GM18517 (cell line): ENCODE measurements around the gene TBC1D4.
"Not testable (repeated sequence)": the region's sequence is repeated elsewhere in the genome, so short reads cannot be mapped to it uniquely, and the experiment has no call there.

Experiments used
- ATAC-seq: cut with Tn5 transposase; IDR thresholded peaks from one replicate; pipeline ENCODE4 v1.9.1; 2021; ENCODE audit warnings: mild to moderate bottlenecking, moderate library complexity; ENCODE audit not compliant: unreplicated experiment

Gene TBC1D4

DNA sequence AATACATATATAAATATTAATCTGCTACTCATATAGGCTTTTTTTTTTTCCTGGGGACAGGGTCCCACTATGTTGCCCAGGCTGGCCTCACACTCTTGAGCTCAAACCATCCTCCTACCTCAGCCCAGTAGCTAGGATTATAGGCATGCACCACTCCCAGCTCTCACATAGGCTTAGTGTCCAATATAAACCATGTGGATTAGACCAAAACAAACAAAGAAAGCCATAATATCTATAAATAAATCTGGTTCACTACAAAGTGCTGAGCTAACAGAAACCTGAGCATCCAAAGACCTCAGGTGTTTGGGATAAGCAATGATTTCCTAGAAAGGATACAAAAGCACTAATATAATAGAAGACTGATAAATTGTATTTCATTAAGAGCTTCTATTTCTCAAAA is 26.0 kb downstream of the TBC1D4 start:
- no peak for ATAC-seq

DNA sequence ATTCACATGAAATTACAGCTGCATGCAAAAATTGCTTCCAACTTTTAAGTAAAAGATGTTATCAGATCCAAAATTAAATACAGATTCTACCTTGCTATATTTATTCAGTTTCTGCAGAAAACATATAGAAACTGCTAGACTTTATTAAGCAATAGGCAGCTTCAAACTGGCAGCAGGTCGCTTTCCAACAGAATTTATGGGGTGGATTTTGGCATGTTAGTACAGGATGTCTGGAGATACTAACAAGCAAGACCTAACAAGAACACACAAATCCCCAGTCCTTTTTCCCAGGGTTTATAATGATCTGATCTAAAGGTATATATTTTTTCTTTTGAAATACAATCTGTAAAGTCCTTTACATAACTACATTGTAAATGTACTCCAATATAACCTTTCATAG is 27.5 kb downstream of the TBC1D4 start:
- no peak for ATAC-seq

DNA sequence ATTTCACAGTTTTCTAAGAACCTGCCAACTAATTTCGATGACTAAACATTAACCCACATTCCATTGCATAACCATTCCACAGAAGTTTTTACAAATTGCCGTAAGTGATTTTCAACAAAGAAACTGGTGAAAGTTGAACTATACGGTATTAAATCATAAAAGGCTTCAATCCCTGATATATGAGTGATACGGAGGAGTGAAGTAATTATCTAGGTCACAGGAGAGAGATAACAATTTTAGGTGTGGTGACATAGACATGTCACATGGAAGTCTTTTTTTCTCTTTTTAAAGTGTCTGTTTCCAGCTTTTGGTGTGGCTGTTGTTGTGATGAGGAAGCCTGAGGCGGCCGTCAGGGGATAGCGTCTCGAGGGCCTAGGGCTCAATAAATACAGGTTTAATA is 29.4 kb downstream of the TBC1D4 start:
- ATAC-seq: no peak

DNA sequence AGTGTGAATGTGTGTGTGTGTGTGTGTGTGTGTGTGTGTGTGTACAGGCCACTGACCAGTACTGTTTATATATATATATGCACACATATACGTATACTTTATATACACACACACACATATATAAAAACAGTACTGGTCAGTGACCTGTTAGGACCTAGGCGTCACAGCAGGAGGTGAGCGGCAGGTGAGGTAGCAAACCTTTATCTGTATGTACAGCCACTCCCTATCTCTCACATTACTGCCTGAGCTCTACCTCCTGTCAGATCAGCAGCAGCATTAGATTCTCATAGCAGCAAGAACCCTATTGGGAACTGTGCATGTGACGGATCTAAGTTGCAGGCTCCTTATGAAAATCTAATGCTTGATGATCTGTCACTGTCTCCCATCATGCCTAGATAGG is 34.5 kb downstream of the TBC1D4 start:
- ATAC-seq: no peak

DNA sequence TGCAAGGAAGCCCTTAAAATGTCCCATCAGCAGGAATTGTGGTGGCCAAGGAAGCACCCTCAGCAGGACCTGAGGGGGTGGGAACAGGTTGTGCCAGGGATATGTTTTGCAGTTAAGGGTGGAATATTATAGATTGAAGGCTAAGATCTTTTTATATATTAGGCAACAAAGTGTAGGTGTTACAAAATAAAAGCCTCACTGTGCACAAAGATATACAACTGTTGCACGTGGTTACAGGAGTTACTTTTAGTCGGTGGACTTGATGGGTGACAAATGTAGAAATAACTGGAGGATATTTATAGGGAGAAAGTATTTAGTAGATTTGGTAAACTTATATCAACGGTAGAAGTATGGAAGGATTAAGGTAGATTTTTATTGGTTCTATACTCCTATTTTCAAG is 35.1 kb downstream of the TBC1D4 start:
- ATAC-seq: no peak

DNA sequence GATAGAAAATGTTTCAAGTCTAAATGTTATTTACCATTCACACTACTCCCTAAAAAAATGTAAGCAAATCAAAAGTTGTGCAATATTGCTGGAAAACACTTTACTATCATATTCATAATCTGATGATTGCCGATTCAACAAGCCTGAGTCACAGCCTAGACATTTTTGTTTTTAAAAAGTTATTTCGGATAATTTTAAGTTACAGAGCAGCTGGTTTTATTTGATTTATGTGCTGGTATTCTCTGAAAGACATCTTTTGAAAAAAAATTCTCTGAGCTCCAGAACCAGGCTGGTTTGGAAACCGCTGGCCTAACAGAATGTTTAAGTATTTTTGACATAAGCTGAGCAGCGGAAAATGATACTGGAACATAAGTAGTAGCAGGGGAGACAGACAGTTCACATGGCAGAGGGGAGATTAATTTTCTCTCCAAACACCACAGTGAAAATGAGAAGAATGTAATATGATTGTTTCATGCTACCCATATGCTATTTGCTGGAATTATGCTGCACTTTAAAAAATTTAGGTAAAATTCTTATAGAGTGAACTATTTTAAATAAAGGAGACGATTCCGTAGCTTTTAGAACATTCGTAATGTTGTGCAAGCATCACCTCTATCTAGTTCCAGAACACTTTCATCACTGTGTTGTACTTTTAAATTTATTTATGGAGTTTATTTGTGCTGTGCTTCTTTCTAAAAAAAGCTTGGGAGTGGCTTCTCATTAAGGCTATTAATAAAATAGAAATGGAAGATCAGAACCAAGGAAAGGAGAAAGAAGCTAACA is 36.1 kb downstream of the TBC1D4 start:
- ATAC-seq: no peak

DNA sequence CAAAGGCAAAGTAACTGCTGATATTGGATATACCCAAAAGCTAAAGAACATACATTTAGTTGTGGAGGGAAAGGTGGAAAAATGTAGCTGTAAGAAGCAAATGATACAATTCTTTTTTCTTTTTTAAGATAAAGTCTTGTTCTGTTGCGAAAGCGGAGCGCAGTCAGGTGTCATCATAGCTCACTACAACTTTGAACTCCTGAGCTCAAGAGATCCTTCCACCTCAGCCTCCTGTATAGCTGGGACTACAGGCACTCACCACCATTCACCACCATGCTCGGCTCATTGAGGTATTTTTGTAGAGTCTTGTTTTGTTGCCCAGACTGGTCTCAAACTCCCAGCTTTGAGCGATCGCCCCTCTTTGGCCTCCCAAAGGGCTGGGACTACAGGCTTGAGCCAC is 38.0 kb downstream of the TBC1D4 start:
- ATAC-seq: no peak

DNA sequence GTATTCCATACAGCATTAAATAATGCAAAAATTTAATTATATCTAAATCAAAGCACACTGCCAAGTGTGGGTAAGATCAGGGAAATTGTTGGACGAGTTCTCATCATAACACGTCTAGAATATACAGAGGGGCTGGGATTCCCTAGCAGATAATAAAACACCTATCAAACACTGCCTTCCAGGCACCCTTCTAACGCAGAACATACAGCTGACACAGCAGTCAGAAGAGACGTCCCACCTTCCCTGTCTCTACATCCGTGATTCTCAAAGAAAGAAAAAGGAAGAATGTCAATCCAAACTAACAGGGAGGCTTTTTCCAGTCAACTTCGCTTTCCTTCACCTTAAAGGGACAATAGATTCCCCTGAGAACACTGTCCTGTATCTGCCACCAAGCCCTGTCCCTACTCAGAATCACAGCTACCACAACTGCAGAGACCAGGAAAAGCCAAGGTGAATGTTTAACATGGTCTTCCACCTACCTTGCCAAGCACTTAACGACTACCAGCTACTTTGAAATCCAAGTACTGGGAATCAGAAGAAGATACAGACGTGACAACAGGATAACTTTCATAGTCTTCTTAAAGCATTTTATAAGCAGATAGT is 38.5 kb downstream of the TBC1D4 start:
- ATAC-seq: no peak

DNA sequence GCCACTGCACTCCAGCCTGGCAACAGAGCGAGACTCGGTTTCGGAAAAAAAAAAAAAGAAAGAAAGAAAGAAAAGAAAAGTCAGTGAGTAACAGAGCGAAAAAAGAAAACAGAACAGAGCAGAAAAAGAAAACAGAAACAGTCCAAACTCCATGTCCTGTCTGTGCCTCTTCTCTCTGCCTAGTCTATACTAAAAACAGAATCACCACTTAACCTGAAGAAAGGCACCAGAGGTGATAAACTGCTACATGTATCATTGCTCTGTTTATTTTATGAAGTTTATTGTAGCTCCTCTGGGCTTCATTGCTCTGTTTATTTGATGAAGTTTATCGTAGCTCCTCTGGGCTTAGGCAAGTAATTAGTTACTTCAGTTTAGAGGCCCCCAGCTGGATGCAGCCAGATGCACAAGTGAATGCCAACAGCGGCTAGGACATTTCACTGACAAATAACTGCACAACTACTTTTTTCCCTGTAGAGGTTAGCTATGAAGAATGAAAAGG is 39.2 kb downstream of the TBC1D4 start:
- no peak for ATAC-seq

DNA sequence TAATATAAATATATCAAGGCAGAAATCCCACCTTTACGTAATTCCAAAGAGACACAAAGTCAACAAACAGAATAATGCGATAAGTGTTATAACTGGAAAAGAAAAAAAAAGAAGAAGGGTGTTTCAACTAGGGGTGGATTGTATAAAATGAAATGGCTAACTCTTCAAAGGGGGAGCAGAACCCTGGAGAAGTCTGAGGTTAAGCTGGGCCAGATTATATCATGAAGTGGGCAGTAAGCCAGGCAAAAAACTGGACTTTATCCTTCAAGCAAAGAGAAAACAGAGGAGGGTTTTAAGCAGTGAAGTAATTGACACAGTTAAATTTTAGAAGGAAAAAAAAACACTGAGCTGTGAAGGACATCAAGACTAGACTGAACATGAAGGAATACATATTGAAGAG is 41.9 kb downstream of the TBC1D4 start:
- ATAC-seq: no peak

DNA sequence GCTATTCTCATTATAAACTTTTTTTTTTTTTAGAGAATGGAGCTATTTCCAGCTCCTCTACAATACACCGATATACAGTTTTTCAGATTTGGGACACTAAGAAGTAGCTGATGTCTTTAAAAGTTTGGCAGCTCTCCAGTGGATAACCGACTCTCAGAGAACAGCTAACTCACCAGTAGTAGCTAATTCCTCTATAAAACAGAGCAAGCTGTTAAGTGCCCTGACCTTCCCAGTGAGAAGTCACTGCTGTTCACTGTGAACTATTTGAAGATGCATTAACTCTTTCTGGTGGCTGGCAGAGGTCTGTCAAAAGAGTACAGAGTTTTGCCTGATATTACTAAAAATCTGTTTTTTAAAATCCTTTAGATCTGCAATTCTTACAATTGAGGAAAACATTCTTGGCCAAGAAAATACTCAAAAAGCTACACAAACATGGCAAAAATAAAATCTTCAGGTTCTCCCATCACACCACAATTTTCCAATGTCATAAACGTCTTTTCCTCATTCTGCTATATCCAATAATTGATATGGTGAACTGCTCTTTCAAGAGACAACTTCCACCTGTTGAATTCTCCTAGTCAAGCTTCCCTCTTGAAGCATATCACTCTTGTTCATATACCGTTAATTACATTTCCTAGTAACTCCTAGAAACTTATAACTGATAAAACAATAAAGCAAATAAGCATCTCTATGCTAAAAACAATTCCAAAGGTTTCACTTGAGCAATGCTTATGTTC is 44.2 kb downstream of the TBC1D4 start:
- ATAC-seq: no peak

DNA sequence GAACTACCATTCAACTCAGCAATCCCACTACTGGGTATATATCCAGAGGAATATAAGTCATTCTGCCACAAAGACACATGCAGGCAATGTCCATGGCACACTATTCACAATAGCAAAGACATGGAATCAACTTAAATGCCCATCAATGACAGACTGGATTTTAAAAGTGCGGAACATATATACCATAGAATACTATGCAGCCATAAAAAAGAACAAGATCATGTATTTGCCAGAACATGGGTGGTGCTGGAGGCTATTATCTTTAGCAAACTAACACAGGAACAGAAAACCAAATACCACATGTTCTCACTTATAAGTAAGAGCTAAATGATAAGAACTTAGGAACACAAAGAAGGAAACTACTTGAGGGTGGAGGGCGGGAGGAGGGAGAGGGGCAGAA is 47.8 kb downstream of the TBC1D4 start:
- not testable (repeated sequence) for ATAC-seq

DNA sequence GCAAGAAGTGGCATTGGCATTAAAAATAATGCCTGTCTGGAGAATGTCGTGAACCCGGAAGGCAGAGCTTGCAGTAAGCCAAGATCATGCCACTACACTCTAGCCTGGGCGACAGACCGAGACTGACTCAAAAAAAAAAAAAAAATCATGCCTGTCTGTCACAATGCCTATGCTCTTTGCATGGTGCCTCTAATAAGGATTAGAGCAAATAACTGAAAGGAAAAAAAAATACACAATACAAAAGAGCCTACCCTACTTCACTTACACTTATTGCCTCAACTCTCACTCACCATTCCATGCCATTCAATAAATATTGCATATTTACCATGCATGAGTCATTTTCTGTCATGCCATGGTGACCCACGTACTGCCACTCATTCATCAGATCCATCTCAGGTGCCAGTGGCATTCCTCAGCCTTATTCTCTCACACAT is 49.1 kb downstream of the TBC1D4 start:
- ATAC-seq: no peak

DNA sequence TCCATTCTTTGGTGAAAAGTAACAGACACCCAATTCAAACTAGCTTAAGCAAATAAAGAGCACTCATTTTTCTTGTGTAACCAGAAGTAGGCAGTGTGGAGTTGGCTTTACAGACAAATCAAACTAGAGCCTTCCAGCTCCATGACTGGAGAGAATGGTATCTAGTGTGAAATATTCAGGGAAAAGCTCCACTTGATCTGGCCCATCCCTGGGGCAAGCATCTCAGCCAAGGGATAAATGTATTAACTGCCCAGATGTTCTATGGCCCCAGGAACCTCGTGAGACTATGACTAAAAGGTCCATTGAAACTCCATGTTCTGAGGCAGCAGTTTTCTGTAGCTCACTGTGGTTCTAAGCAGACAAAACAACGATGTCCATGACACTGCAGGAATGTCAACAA is 49.9 kb downstream of the TBC1D4 start:
- no peak for ATAC-seq

DNA sequence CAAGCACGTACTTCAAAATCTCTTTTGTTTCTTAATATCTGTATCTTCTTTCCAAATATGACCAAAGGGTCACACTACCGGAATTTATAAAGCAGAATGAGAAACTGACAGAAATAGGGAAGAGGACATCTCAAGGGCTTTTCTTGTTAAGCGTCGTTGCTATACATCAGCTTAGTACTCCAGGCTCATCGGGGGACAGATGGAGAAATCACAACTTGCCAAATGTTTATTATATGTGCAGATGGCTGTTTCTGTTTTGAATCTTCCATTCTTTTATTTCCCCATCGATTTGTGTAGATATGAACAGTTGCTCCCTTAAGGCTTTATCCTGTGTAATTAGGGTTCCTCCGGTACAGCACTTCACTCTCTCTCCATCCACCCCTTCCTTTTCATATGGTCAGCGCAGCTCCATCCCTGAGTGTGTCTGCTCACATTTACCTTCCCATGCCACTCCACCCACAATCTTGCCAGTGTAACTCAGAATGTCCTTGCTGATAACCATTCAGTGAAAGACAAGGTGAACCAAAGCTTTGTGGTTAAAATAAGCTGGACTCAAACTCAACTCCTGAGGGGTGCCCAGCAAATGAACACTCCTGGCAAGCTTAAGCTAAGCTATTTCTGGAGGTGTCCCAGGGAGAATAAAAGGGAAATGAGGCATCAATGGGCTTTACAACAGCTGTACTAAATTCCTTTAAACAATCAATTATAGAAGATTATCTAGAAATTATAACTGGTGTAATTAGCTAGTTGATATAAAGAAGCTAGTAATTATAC is 51.3 kb downstream of the TBC1D4 start:
- no peak for ATAC-seq

DNA sequence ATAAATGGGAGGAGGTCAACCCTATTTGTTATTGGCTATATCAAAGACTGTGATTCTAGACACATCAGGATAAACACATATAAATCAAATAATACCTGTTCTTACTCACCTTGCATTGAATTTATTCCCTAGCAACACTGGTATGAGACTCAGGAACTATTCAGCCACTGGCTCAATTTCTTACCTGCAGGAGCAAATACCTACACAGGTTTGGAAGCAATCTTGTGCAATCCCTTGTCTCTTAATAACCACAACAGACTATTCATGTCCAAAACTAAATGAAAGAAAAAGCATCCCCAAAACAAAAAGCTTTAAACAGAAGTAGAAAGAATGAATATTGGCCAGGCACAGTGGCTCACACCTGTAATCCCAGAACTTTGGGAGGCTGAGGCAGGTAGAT is 55.5 kb downstream of the TBC1D4 start:
- ATAC-seq: no peak

DNA sequence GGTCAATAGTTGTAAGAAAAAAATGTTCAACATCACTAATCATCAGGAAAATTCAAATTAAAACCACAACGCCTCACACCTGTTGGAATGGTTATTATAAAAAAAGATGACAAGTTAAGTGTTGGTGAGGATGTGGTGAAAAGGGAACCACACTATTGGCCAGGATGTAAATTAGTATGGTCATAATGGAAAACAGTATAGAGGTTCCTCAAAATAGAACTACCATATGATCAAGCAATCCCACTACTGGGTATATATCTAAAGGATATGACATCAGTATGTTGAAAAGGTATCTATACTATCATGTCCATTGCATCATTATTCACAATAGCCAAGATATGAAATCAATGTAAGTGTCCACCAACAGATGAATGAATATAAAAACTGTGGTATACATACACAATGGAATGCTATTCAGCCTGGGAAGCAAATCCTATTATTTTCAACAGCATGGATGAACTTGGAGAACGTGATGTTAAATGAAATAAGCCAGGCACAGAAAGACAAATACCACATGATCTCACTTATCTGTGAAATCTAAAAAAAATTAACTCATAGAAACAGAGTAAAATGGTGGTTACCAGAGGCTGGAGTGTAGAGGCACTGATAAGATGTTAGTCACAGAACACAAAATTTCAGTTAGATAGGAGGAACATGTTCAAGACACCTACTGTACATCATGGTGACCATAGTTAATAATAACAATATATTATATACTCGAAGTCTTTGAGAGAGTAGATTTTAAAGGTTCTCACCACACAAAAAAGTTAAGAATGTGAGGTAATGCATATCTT is 56.6 kb downstream of the TBC1D4 start:
- ATAC-seq: peak; percentile 63

DNA sequence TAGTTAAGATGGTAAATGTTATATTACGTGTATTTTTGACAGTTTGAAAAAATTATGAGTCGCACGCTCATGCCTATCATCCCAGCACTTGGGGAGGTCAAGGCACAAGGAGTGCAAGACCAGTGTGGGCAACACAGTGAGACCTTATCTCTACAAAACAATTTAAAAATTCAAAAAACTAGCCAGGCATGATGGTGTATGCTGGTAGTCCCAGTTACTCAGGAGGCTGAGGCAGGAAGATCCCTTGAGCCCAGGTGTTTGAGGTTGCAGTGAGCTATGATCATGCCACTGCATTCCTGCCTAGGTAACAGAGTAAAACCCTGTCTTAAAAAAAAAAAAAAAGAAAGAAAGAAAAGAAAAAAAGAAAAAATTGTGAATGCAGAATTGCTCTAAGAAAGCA is 58.0 kb downstream of the TBC1D4 start:
- ATAC-seq: no peak

DNA sequence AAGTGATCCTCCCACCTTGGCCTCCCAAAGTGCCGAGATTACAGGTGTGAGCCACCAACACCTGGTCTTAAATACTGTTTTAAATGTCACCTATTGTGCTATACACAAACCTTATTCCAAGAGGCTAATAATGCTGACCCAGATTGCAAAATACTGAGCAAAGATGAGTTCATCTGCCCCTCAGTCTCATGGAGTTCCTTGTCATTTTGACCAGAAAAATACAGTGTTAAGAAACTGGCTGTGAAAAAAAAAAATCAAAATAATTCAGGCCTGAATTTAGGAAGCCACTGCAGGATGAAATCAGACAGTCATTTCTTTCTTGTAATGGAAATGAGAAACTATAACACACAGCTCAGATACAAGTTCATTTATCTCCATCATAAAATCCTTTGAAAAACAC is 59.9 kb downstream of the TBC1D4 start:
- ATAC-seq: no peak

DNA sequence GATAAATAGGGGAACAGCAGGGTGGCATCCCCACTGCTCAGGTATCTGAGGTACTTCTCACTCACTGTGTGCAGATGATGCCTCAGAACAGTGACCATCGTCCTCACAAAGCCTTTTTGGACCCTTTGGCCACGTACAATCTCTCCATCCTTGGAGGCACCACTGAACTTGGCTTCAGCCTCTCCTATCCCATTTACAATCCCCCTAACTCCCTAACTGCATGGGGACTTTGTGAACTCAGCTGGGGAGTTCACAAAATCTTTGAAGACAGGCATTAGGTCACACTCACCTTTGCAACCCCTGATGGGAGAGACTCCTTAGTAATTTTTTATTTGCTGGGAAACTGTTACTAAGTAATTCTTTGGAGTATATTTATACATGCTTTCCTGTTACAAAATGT is 60.8 kb downstream of the TBC1D4 start:
- no peak for ATAC-seq
